Smooth muscle cell of the umbilical artery (primary cell): ENCODE measurements around the gene TMCO2. TPM values are rescaled to one million over a fixed set of nuclear protein-coding genes. Genes with fewer than 3 reads are reported as not detected.

ENCODE experiments used
- total RNA-seq: library from RNA; depleted of rRNA; stranded (reverse); fragments of >200 nt; gene quantifications from 2 replicates; pipeline ENCODE4 v1.2.3, GENCODE V29; 2014

The TMCO2 gene
- total RNA-seq = not detected in 2 replicates

DNA sequence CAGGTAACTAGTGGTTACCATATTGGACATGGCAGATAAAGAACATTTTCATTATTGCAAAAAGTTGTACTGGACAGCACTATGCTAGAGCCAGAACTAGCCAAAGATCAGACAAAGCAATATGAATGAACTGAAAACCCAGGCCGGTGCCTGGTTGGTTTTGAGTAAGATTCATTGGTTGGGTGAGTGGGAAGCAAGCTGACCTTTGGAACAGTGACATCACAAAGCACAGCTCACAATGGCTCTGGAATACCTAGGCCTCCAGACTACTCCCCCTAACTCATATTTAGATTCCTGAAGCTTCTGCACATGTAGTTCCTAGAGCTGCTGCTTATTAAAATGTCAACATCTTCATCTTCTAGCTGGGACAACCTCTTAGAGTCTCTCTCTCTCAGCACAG lies at the start of gene TMCO2:
Gene TMCO2, plus strand, starts transcription at position 283 of the 400 bp plus-strand sequence. Its CDS starts 57 bp downstream, at position 340.

DNA sequence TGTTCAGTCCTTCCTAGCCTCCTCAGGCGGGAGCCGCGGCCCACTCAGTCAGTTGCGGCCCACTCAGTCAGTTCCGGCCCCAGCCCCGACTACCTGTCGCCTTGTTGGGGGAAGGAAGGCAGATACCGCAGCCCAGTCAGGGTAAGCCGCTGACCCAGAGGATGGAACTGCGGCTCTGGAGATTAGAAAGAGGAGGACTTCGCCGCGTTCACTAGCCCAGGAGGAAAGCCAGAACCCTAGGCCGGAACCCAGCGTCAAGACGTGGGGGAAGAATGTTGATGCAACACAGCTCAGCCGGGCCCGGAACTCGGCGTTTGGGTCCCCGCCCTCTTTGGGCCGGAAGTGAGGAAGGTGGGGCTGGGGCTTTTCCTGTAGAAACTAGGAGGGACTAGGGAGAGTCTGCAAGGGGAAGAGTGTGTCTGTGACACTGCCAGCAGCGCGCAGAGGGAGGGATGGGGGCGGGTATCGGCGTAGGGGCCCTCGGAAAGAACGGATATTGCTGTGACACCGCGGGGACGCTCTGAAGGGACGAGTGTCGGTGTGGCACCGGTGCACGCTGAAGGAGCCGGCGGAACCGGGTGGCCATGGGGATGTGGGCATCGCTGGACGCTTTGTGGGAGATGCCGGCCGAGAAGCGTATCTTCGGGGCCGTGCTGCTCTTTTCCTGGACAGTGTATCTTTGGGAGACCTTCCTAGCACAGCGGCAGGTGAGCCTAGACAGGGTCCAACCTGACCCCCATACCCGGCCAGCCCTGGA lies 10.1 kb downstream of the TMCO2 start, which contains the start of gene ZMPSTE24:
Gene ZMPSTE24, plus strand, starts transcription at position 549 of the 757 bp plus-strand sequence. Its CDS starts 36 bp downstream, at position 585.

Other genes starting within 250 kb of the TMCO2 start
- 509 and 828 TPM in 2 replicates for gene CAP1, start 207.2 kb upstream of the TMCO2 start, total RNA-seq
- gene PPT1, start 150.7 kb upstream of the TMCO2 start, total RNA-seq = 38.0 and 54.5 TPM in 2 replicates
- gene RLF, start 86.5 kb upstream of the TMCO2 start, total RNA-seq = 33.6 and 38.3 TPM in 2 replicates
- gene ZMPSTE24, start 10.3 kb downstream of the TMCO2 start, total RNA-seq = 58.8 and 76.5 TPM in 2 replicates
- gene COL9A2, start 69.3 kb downstream of the TMCO2 start, total RNA-seq = 0.59 and 0.78 TPM in 2 replicates
- gene SMAP2, start 125.8 kb downstream of the TMCO2 start, total RNA-seq = 13.1 and 25.0 TPM in 2 replicates
- 3.9 and 8.2 TPM in 2 replicates for gene ZFP69B, start 202.5 kb downstream of the TMCO2 start, total RNA-seq
- 3.0 and 3.7 TPM in 2 replicates for gene ZFP69, start 229.4 kb downstream of the TMCO2 start, total RNA-seq